ENCODE measurements around the gene RSPO4.

The RSPO4 gene

GRCh38 chr20:963795-964194, 38.3 kb downstream of the RSPO4 start:
- ChIA-PET POLR2A (no interaction called here), CTCF (interaction anchor here (1.1 to 3.0 kb wide), 3 partner anchors 9 to 149 kb away, joined by 3 to 12 read pairs (median 7); no protein-coding TSS in a partner anchor)
- DNase-seq (ENCODE audit: extremely low spot score): no peak
- no peak for TF ChIP-seq CTCF (IDR thresholded peaks at IDR 0.05; ENCODE audit: control extremely low read depth, extremely low read depth, low read depth, missing control alignments)

GRCh38 chr20:962683-963082, 39.4 kb downstream of the RSPO4 start:
- no peak for TF ChIP-seq CTCF (IDR thresholded peaks at IDR 0.05; ENCODE audit: control extremely low read depth, extremely low read depth, low read depth, missing control alignments)
- POLR2A ChIA-PET: no interaction called here
- CTCF ChIA-PET: interaction anchor here (0.9 to 3.0 kb wide), 2 partner anchors 9 to 147 kb away, joined by 3 to 12 read pairs; no protein-coding TSS in a partner anchor
- no peak for DNase-seq (ENCODE audit: extremely low spot score)

- CTCF ChIA-PET: interaction anchor here (0.9 to 3.0 kb wide), 2 partner anchors 10 to 147 kb away, joined by 3 to 12 read pairs; no protein-coding TSS in a partner anchor
- POLR2A ChIA-PET: no interaction called here
- no peak for TF ChIP-seq CTCF (IDR thresholded peaks at IDR 0.05; ENCODE audit: control extremely low read depth, extremely low read depth, low read depth, missing control alignments)
- DNase-seq (ENCODE audit: extremely low spot score): no peak
These were observed 39.9 kb downstream of the RSPO4 start for GRCh38 chr20:962223-962622.

- CTCF ChIA-PET: interaction anchor here (0.9 to 3.0 kb wide), 2 partner anchors 10 to 146 kb away, joined by 3 to 12 read pairs; no protein-coding TSS in a partner anchor
- no peak for DNase-seq (ENCODE audit: extremely low spot score)
- no peak for TF ChIP-seq CTCF (IDR thresholded peaks at IDR 0.05; ENCODE audit: control extremely low read depth, extremely low read depth, low read depth, missing control alignments)
- POLR2A ChIA-PET: no interaction called here
These were observed 40.3 kb downstream of the RSPO4 start for GRCh38 chr20:961768-962167.

- ChIA-PET CTCF (interaction anchor here (6.0 to 7.2 kb wide), 2 partner anchors 13 to 144 kb away, joined by 63 to 231 read pairs; no protein-coding TSS in a partner anchor), POLR2A (no interaction called here)
- no peak for TF ChIP-seq CTCF (IDR thresholded peaks at IDR 0.05; ENCODE audit: control extremely low read depth, extremely low read depth, low read depth, missing control alignments)
- DNase-seq (ENCODE audit: extremely low spot score): no peak
These were observed 42.0 kb downstream of the RSPO4 start for GRCh38 chr20:959996-960615.

GRCh38 chr20:958936-959815, 42.9 kb downstream of the RSPO4 start:
- POLR2A ChIA-PET: no interaction called here
- no peak for DNase-seq (ENCODE audit: extremely low spot score)
- CTCF ChIA-PET: interaction anchor here (0.9 to 7.2 kb wide), 5 partner anchors 14 to 150 kb away, joined by 3 to 231 read pairs (median 7); partner anchors contain the start of gene FAM110A
- no peak for TF ChIP-seq CTCF (IDR thresholded peaks at IDR 0.05; ENCODE audit: control extremely low read depth, extremely low read depth, low read depth, missing control alignments)
